ENCODE results near the gene PTPRG.

PTPRG gene

GRCh38 chr3:62287392-62287927, 726.1 kb downstream of the PTPRG start:
- DNase-seq (ENCODE audit: low read depth), result no peak

GRCh38 chr3:62289922-62290321, 728.6 kb downstream of the PTPRG start:
- no peak for DNase-seq (ENCODE audit: low read depth)

- no peak for DNase-seq (ENCODE audit: low read depth)
Observed at GRCh38 chr3:62293051-62293780, 731.8 kb downstream of the PTPRG start.

GRCh38 chr3:62295571-62295970, 734.2 kb downstream of the PTPRG start:
- DNase-seq (ENCODE audit: low read depth), result no peak

GRCh38 chr3:62300617-62301016, 739.2 kb downstream of the PTPRG start:
- no peak for DNase-seq (ENCODE audit: low read depth)

- DNase-seq (ENCODE audit: low read depth), result no peak
Observed at GRCh38 chr3:62312201-62312600, 750.8 kb downstream of the PTPRG start.

GRCh38 chr3:62316525-62316924, 755.2 kb downstream of the PTPRG start:
- DNase-seq (ENCODE audit: low read depth), result no peak

GRCh38 chr3:62318365-62318751, 757.0 kb downstream of the PTPRG start:
- DNase-seq (ENCODE audit: low read depth), result no peak

- DNase-seq (ENCODE audit: low read depth), result peak; percentile 50
Observed at GRCh38 chr3:62318752-62319569, 757.6 kb downstream of the PTPRG start.

GRCh38 chr3:62319570-62320243, 758.3 kb downstream of the PTPRG start:
- DNase-seq (ENCODE audit: low read depth), result no peak

GRCh38 chr3:62323241-62323640, 761.9 kb downstream of the PTPRG start:
- no peak for DNase-seq (ENCODE audit: low read depth)

- no peak for DNase-seq (ENCODE audit: low read depth)
Observed at GRCh38 chr3:62325896-62326295, 764.5 kb downstream of the PTPRG start.

GRCh38 chr3:62329971-62330370, 768.6 kb downstream of the PTPRG start:
- DNase-seq (ENCODE audit: low read depth), result no peak

- DNase-seq (ENCODE audit: low read depth), result no peak
Observed at GRCh38 chr3:62332017-62332416, 770.6 kb downstream of the PTPRG start.

- DNase-seq (ENCODE audit: low read depth), result no peak
Observed at GRCh38 chr3:62332835-62333244, 771.5 kb downstream of the PTPRG start.

GRCh38 chr3:62335196-62335595, 773.8 kb downstream of the PTPRG start:
- no peak for DNase-seq (ENCODE audit: low read depth)

- DNase-seq (ENCODE audit: low read depth), result no peak
Observed at GRCh38 chr3:62343755-62344154, 782.4 kb downstream of the PTPRG start.
